ENCODE data around the gene RNF17.
"Not testable (repeated sequence)": the region's sequence is repeated elsewhere in the genome, so short reads cannot be mapped to it uniquely, and the experiment has no call there.

RNF17 gene

GRCh38 chr13:24724714-24725113 is 39.3 kb upstream of the RNF17 start:
- H3K27ac ChIP-seq = no peak overlapping the region
- TF ChIP-seq ZFX (IDR thresholded peaks at IDR 0.05; ENCODE audit: borderline replicate concordance) = no peak
- no peak for TF ChIP-seq CTCF (IDR thresholded peaks at IDR 0.05)

GRCh38 chr13:24725379-24725778 is 38.6 kb upstream of the RNF17 start:
- no peak for TF ChIP-seq CTCF (IDR thresholded peaks at IDR 0.05)
- no peak for TF ChIP-seq ZFX (IDR thresholded peaks at IDR 0.05; ENCODE audit: borderline replicate concordance)
- H3K27ac ChIP-seq = no peak overlapping the region

GRCh38 chr13:24727731-24728601 is 36.0 kb upstream of the RNF17 start:
- TF ChIP-seq ZFX (IDR thresholded peaks at IDR 0.05; ENCODE audit: borderline replicate concordance) = no peak
- TF ChIP-seq CTCF (IDR thresholded peaks at IDR 0.05) = peak; percentile 91
- H3K27ac ChIP-seq = no peak overlapping the region

GRCh38 chr13:24730873-24731567 is 32.9 kb upstream of the RNF17 start:
- H3K27ac ChIP-seq = not testable (repeated sequence)

- no peak overlapping the region for H3K27ac ChIP-seq
- TF ChIP-seq ZFX (IDR thresholded peaks at IDR 0.05; ENCODE audit: borderline replicate concordance) = no peak
- TF ChIP-seq CTCF (IDR thresholded peaks at IDR 0.05) = no peak
Observed at GRCh38 chr13:24734950-24735349, 29.0 kb upstream of the RNF17 start.

- H3K27ac ChIP-seq = no peak overlapping the region
- TF ChIP-seq ZFX (IDR thresholded peaks at IDR 0.05; ENCODE audit: borderline replicate concordance) = no peak
- TF ChIP-seq CTCF (IDR thresholded peaks at IDR 0.05) = no peak
Observed at GRCh38 chr13:24737042-24737441, 26.9 kb upstream of the RNF17 start.

GRCh38 chr13:24738366-24738847 is 25.6 kb upstream of the RNF17 start:
- TF ChIP-seq ZFX (IDR thresholded peaks at IDR 0.05; ENCODE audit: borderline replicate concordance) = no peak
- no peak for TF ChIP-seq CTCF (IDR thresholded peaks at IDR 0.05)
- H3K27ac ChIP-seq = no peak overlapping the region
